GM18499 (cell line): ENCODE data around the gene CISD2.
"Not testable (repeated sequence)": the region's sequence is repeated elsewhere in the genome, so short reads cannot be mapped to it uniquely, and the experiment has no call there.

Experiments
- ATAC-seq: cut with Tn5 transposase; IDR thresholded peaks from one replicate; pipeline ENCODE4 v1.9.1; 2021; ENCODE audit warnings: moderate number of reproducible peaks; ENCODE audit not compliant: insufficient read depth, unreplicated experiment

The CISD2 gene

GRCh38 chr4:102868781-102869568 is at the start of gene CISD2:
Gene CISD2 (plus strand): TSS chr4:102868992. CDS start chr4:102869085, 93 bp downstream.
- ATAC-seq, result peak; percentile 76

GRCh38 chr4:102819100-102819499 is 49.7 kb upstream of the CISD2 start:
- ATAC-seq, result not testable (repeated sequence)

GRCh38 chr4:102819588-102820365 is 49.0 kb upstream of the CISD2 start:
- ATAC-seq, result no peak

GRCh38 chr4:102823464-102823863 is 45.3 kb upstream of the CISD2 start:
- no peak for ATAC-seq

GRCh38 chr4:102823897-102824296 is 44.9 kb upstream of the CISD2 start:
- ATAC-seq, result no peak

GRCh38 chr4:102824398-102824797 is 44.4 kb upstream of the CISD2 start:
- no peak for ATAC-seq

GRCh38 chr4:102825261-102826091 is 43.3 kb upstream of the CISD2 start:
- ATAC-seq, result no peak

- ATAC-seq, result no peak
Observed at GRCh38 chr4:102826105-102826889, 42.5 kb upstream of the CISD2 start.

- peak; percentile 3 for ATAC-seq
Observed at GRCh38 chr4:102826890-102827673, 41.7 kb upstream of the CISD2 start, which contains the start of gene UBE2D3. Gene UBE2D3 (minus strand): TSS chr4:102827551. CDS start chr4:102826508, 1,043 bp downstream.

- ATAC-seq, result peak; percentile 75
Observed at GRCh38 chr4:102827674-102828496, 40.9 kb upstream of the CISD2 start.

- no peak for ATAC-seq
Observed at GRCh38 chr4:102828497-102828808, 40.3 kb upstream of the CISD2 start.

- no peak for ATAC-seq
Observed at GRCh38 chr4:102829803-102830202, 39.0 kb upstream of the CISD2 start.

GRCh38 chr4:102832105-102832504 is 36.7 kb upstream of the CISD2 start:
- no peak for ATAC-seq

GRCh38 chr4:102832667-102833066 is 36.1 kb upstream of the CISD2 start:
- ATAC-seq, result no peak

- ATAC-seq, result no peak
Observed at GRCh38 chr4:102836596-102836995, 32.2 kb upstream of the CISD2 start.

- no peak for ATAC-seq
Observed at GRCh38 chr4:102842367-102842766, 26.4 kb upstream of the CISD2 start.

- no peak for ATAC-seq
Observed at GRCh38 chr4:102843273-102843672, 25.5 kb upstream of the CISD2 start.

GRCh38 chr4:102843938-102844337 is 24.9 kb upstream of the CISD2 start:
- ATAC-seq, result no peak
